T-helper 1 cell treated with Interleukin-12 subunit alpha and Interleukin-12 subunit beta and Interleukin-4 antibody, amounts not matched to agents 30 μg/mL and 1 μg/mL, for 36 hours (primary cell): ENCODE data around the gene TBX20.
"Not testable (repeated sequence)": the region's sequence is repeated elsewhere in the genome, so short reads cannot be mapped to it uniquely, and the experiment has no call there.

Source experiments
- H3K27ac Mint-ChIP-seq: one replicate; pipeline ENCODE4 v1.8.0; 2021; ENCODE audit warnings: mild to moderate bottlenecking, mixed read lengths
- H3K27me3 Mint-ChIP-seq: one replicate; pipeline ENCODE4 v1.8.0; 2021; ENCODE audit warnings: low read depth, mixed read lengths
- H3K36me3 Mint-ChIP-seq: one replicate; pipeline ENCODE4 v1.8.0; 2021; ENCODE audit warnings: low read depth, mixed read lengths
- H3K4me1 Mint-ChIP-seq: one replicate; pipeline ENCODE4 v1.8.0; 2021; ENCODE audit warnings: low read depth, mixed read lengths
- H3K4me3 Mint-ChIP-seq: one replicate; pipeline ENCODE4 v1.8.0; 2021; ENCODE audit warnings: mild to moderate bottlenecking, moderate library complexity, mixed read lengths
- H3K9me3 Mint-ChIP-seq: one replicate; pipeline ENCODE4 v1.8.0; 2021; ENCODE audit warnings: mixed read lengths

Gene TBX20

DNA sequence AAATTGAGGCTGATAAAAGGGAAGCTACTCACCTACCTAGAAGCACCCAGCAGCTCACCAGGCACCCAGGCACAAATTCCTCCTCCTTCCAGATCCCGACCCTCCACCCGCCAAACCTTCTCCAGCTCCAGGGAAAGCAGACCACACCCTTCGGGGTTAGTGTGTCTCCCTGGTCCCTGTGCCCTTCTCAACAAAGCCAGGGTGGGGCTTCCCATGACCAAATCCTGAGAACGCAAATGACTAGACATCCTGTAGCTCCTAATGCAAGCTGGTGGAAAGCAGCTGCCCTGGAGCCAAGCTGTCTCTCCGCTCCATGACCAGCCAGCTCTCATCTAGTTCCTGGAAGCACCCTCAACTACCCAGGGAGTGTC lies 4.4 kb downstream of the TBX20 start:
- no peak overlapping the region for H3K27ac Mint-ChIP-seq
- peaks cover 70% of the 10 kb centered on the region for H3K27me3 Mint-ChIP-seq
- H3K4me1 Mint-ChIP-seq: peaks cover 7% of the 10 kb centered on the region
- peaks cover 6% of the 10 kb centered on the region for H3K36me3 Mint-ChIP-seq
- no peaks in the 10 kb centered on the region for H3K9me3 Mint-ChIP-seq
- H3K4me3 Mint-ChIP-seq: no peak overlapping the region

DNA sequence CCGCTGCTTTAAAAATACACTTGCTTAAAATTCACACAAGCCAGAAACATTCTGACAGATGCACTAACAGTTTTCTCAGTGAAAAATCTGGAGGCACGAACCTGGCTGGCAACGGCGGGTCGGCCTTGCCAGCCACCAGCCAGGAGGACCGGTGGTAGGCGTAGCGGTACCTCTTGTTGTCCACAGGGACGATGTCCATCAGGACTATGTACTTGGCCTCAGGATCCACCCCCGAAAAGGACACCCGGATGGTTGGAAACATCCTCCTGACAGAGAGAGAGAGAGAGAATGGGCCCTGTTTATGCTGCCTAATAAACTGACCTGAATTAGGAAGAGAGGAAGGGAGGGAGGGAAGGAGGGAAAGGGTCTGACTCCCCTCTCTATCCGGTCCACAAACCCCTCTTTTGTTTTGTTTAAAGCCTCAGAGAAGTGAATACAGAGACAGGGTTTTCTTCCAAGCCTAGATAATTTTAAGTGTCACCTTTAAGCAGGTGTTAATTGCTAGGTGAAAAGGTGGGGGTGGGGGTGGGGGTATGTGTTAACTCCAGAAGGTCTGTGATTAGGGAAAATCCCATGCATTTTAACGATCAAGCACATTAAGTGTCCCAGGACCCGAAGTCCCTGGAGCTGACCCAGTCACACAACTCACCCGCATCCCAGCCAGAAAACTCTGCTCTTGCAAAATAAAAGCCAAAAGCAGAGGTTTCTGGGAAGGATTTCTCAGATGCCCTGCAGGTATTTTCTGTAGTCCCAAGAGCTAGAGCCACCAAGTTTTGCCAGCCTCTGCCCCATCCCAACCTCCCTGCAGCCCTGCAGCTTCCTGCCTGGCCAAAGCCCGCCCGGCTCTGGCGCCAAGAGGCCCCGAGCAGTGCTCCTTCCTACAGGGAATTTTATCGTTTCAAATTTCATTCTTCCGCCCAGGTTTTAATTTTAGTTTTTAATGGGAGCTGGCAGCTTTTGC lies 5.0 kb downstream of the TBX20 start:
- Mint-ChIP-seq H3K4me3 (no peak overlapping the region), H3K27ac (no peak overlapping the region), H3K9me3 (no peaks in the 10 kb centered on the region), H3K27me3 (peaks cover 68% of the 10 kb centered on the region), H3K36me3 (peaks cover 6% of the 10 kb centered on the region), H3K4me1 (peaks cover 7% of the 10 kb centered on the region)

DNA sequence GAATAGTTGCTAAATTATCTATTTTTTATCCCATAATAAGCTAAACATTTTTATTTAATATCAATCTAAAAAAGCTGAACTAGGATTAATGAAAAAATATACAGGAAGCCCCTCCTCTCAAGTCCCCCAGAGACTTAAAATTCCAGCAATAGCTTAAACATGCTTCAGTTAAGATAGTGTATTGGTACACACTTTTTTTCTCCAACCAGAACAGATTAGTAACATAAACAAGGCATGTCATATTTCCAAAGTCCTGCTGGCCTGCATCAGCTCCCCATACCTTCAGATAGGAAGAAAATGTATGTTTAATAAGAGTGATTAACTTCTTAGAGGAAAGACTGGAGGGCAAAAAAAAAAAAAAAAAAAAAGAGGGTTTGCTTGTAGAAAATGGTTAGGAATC lies 7.1 kb downstream of the TBX20 start:
- Mint-ChIP-seq H3K4me1 (peaks cover 2% of the 10 kb centered on the region), H3K9me3 (no peaks in the 10 kb centered on the region), H3K27me3 (peaks cover 50% of the 10 kb centered on the region), H3K36me3 (peaks cover 2% of the 10 kb centered on the region), H3K27ac (no peak overlapping the region), H3K4me3 (no peak overlapping the region)

DNA sequence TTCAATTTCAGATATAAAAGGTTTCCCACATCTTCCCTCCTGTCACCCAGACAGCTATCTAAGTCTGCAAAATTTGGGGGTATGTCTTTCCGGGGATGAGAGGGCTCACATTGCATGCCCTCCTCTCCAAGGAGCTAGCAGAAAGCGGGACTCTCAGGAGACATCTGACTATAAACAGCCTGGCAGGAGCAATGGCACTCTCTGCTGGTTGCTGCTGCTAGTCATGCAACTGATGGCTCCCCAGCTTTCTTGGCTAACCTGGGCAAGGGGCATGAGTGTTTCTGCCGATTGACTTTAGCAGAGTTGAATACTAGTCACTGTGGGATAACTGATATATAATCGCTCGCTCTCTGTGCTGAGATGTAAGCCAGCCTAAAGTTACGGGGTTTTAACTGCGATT lies 12.0 kb downstream of the TBX20 start:
- H3K27ac Mint-ChIP-seq: no peak overlapping the region
- no peaks in the 10 kb centered on the region for H3K36me3 Mint-ChIP-seq
- H3K4me1 Mint-ChIP-seq: no peaks in the 10 kb centered on the region
- H3K27me3 Mint-ChIP-seq: peaks cover 16% of the 10 kb centered on the region
- H3K4me3 Mint-ChIP-seq: no peak overlapping the region
- no peaks in the 10 kb centered on the region for H3K9me3 Mint-ChIP-seq

DNA sequence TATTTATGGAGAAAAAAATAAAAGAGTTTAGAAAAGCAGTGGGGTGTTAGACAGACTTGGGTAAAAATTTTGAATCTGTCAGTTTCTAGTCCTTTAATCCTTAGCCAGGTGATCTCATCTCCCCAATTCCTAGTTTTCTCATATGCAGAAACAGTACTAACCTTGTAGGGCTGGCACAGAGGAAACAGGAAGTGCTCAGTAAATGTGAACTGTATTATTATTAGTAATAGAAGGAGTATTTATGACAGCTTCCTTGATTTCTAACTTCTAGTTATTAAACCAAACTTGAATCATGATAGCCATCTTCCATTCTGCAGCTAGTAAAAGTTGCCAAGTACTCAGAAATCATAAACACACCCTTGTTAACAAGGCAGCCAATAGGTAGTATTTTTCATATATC lies 12.5 kb downstream of the TBX20 start:
- H3K9me3 Mint-ChIP-seq: no peaks in the 10 kb centered on the region
- no peaks in the 10 kb centered on the region for H3K4me1 Mint-ChIP-seq

DNA sequence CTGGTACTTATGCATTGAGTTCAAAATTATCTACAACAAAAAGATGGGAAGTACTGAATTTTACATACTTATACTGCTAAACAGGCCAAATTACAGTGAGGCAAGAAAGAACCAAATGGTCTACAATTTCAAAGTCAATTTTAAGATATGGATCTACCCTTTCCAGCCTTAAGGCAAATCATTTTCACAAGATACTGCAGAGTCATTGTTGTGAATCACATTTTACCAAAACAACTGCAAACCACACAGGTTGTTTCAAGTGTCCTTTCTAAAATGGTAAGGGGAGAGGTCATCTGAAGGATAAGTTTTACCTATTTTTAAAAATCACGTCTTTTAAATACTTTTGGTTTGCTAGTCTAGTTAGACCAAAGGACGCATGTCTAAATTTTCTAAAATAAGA lies 12.9 kb downstream of the TBX20 start:
- H3K27me3 Mint-ChIP-seq: peaks cover 13% of the 10 kb centered on the region
- H3K27ac Mint-ChIP-seq, H3K4me3 Mint-ChIP-seq, H3K36me3 Mint-ChIP-seq, H3K9me3 Mint-ChIP-seq, H3K4me1 Mint-ChIP-seq: not testable (repeated sequence)

More for the DNA sequence above, 12.5 kb downstream of the TBX20 start:
- Mint-ChIP-seq H3K27ac (no peak overlapping the region), H3K36me3 (no peaks in the 10 kb centered on the region), H3K4me3 (no peak overlapping the region), H3K27me3 (peaks cover 13% of the 10 kb centered on the region)

DNA sequence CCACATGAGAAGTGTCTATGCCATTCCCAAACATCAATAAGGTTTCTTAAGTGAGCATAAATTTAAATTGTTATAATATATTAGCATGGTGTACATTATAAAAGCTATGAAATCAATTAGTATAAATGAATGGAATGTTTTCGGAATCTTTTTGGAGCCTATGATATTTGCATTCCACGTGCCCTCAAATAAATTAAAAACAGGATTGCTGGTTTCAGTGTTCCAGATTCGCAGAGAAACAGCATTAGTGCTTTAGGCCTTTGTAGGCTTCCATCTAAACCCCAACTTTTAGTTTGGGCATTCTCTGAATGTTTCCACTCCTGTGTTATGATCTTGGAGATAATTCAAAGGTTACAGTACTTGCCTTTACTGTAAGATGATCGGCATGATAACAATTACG lies 15.4 kb downstream of the TBX20 start:
- H3K4me1 Mint-ChIP-seq, H3K27ac Mint-ChIP-seq, H3K36me3 Mint-ChIP-seq, H3K9me3 Mint-ChIP-seq, H3K4me3 Mint-ChIP-seq, H3K27me3 Mint-ChIP-seq: not testable (repeated sequence)

DNA sequence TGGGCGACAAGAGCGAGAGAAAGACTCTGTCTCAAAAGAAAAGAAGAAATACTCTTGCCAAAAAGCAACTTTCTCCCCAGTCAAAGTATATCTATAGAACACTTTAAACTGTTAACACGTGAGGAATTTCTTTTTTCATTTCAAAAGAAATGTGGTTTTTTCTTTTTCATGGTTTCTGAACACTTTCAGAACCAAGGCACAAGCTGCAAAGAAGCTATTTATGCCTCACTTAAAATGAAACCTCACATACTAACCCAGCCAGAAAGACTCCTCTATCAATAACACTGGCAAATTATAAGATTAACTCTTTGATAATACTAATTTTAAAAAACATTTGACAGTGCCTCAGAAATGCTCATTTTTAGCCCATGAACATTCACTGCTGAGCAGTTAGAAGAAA lies 20.9 kb downstream of the TBX20 start:
- Mint-ChIP-seq H3K4me3 (no peak overlapping the region), H3K27ac (no peak overlapping the region), H3K9me3 (no peaks in the 10 kb centered on the region), H3K36me3 (no peaks in the 10 kb centered on the region), H3K4me1 (no peaks in the 10 kb centered on the region), H3K27me3 (no peaks in the 10 kb centered on the region)

DNA sequence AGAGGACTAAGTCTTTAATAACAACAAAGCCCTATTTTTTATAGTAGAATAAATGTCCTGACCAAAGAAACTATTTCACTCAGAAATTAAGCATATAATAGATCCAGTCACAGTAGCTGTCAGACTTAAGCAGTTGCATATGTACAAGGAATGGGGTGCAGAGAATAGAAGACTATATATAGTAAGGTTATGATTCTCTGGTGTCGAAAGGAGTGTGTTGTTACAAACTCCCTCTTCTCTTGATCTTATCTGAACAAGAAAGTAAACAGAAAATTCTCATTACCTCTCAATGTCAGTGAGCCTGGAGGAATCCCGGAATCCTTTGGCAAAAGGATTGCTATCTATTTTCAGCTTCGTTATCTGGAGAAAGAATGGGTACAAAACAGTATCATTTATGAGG lies 22.7 kb downstream of the TBX20 start:
- not testable (repeated sequence) for H3K4me1 Mint-ChIP-seq, H3K4me3 Mint-ChIP-seq, H3K9me3 Mint-ChIP-seq, H3K27me3 Mint-ChIP-seq, H3K36me3 Mint-ChIP-seq, H3K27ac Mint-ChIP-seq

DNA sequence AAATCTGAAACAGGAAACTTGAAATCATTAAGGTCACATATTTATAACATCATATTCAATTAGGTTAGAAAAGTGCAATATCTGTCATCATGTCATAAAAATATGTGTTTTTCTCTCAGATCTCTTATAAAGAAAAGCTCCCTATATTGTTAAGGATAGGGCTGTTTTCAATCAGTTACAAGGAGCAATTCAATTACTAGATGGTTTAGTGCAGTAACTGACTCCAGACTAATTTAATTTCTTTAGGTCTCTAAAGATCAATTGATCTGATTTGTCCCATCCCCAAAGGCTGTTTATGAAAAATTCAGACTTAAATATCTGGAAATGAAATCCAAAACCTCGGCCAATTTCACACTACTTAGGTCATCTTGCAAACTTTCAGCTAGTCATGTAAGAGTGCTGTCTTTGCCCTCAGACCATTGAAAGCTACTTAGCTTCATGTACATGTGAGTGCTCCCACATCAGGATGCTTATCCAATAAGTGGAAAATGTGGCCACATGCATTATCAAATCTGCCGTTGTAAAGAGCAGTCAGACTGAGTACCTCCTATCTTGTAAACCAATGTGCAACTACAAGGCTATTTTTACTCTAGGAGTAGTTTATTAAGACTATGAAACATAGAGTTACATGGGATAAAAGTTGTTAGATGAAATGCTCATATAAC lies 24.7 kb downstream of the TBX20 start:
- H3K9me3 Mint-ChIP-seq, H3K4me1 Mint-ChIP-seq, H3K36me3 Mint-ChIP-seq, H3K27ac Mint-ChIP-seq, H3K27me3 Mint-ChIP-seq, H3K4me3 Mint-ChIP-seq: not testable (repeated sequence)

DNA sequence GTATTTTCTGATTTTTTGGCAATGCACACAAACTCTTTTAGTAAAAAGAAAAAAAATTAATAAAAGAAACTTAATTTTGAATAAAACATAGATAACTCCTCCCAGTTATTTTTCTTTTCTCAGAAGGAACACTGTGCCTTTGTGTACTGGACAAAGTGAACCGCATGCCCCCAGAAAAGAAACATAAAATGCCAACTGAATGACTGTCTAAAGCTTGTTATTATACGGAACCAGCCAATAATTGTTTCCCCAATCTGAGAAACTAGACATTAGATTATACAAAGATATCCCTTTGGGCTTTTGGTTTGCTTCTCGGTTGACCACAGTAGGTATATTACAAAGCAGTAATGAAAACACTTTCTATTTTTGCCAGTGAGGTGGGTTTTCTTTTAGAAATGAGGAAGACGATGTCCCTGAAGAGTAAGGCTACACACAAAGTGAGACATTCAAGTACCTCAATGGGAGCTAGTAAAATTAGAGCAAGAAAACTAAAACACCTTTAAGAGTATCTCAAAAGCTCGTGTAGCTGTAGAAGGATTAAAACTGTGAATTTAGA lies 25.3 kb downstream of the TBX20 start:
- not testable (repeated sequence) for H3K9me3 Mint-ChIP-seq, H3K4me1 Mint-ChIP-seq, H3K27ac Mint-ChIP-seq, H3K36me3 Mint-ChIP-seq, H3K4me3 Mint-ChIP-seq, H3K27me3 Mint-ChIP-seq

DNA sequence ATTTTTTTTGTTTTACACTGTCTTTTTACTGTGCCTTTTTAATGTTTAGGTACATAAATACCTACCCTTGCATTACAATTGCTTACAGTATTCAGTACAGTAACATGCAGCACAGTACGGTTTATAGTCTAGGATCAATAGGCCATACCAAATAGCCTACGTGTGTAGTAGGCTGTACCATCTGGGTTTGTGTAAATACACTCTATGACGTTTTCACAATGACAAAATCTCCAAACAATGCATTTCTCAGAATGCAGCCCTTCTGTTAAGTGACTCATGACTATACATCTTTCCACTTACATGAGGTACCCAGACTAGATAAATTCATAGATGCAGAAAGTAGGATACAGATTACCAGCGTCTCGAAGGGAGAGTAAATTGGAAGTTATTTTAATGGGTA lies 26.5 kb downstream of the TBX20 start:
- H3K4me3 Mint-ChIP-seq, H3K4me1 Mint-ChIP-seq, H3K27ac Mint-ChIP-seq, H3K27me3 Mint-ChIP-seq, H3K9me3 Mint-ChIP-seq, H3K36me3 Mint-ChIP-seq: not testable (repeated sequence)

DNA sequence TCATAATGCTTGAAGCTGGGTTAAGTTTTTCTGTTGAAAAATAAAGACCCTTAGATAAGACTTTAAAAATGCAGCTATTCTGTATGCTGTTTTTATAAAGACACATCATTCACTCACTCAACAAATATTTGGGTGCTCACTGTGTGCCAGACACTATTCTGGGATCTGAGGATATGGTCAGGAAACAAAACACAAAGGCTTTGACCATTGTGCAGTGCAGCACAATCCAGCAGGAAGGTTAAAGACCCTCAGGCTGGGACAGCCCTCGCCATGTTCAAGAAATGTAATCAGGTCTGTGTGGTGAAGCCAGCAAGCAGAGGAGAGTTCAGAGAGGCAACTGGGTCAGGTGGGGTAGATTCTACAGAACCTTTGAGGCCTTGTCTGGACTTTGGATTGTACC lies 31.5 kb downstream of the TBX20 start:
- peaks cover 14% of the 10 kb centered on the region for H3K27me3 Mint-ChIP-seq
- H3K36me3 Mint-ChIP-seq, H3K4me1 Mint-ChIP-seq, H3K4me3 Mint-ChIP-seq, H3K9me3 Mint-ChIP-seq, H3K27ac Mint-ChIP-seq: not testable (repeated sequence)

DNA sequence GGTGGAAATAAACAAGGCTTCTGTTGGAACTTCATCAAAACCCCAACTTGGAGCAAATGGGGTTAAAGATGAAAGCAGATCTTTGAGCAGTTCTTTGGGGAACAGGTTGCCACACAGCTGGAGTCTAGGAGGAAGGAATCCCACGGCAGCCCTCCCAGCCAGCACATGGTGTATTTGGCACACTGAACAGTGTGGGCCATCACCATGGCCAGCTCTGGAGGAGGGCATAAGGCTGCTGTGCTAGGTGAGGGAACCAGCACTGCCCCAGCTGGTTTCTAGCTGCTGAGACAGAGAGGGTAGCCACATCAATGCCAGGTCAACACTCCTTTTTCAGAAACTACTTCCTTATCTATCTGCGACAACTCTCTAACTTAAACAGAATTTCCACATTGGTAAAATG lies 33.7 kb downstream of the TBX20 start:
- not testable (repeated sequence) for H3K9me3 Mint-ChIP-seq, H3K27ac Mint-ChIP-seq, H3K4me1 Mint-ChIP-seq, H3K36me3 Mint-ChIP-seq, H3K4me3 Mint-ChIP-seq
- peaks cover 14% of the 10 kb centered on the region for H3K27me3 Mint-ChIP-seq

DNA sequence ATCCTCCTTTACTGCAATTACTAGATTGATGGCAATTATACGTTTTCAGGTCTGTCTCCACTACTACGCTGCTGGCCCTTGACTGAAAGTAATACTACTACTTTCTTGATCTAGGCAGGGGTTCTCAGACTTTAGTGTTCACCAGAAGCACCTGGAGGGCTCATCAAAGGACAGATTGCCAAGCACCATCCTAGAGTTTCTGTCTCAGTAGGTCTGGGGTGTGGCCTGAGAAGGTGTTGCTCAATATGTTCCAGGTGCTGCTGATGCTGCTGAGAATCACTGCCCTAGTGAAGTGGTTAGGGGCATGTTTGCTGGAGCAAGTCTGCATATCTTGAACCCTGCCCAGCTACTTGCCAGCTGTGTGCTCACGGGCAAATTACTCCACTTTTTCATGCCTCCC lies 37.9 kb downstream of the TBX20 start:
- not testable (repeated sequence) for H3K27me3 Mint-ChIP-seq, H3K27ac Mint-ChIP-seq, H3K4me3 Mint-ChIP-seq, H3K9me3 Mint-ChIP-seq, H3K36me3 Mint-ChIP-seq, H3K4me1 Mint-ChIP-seq
